GM12892 (cell line): ENCODE measurements around the gene ASIC4.

Experiments used
- DNase-seq: peaks from one replicate; pipeline ENCODE4 v3.0.0; 2011; ENCODE audit not compliant: insufficient read length
- FAIRE-seq: peaks from 2 replicates; lab custom pipeline; 2011; peaks lifted over from hg19 to GRCh38; lab: Jason Lieb, UNC
- POLR2A ChIP-seq: IDR thresholded peaks from 2 replicates; pipeline ENCODE4 v1.6.1; 2011; ENCODE audit warnings: low read depth, low read length, control low read depth
- POLR2AphosphoS5 ChIP-seq: IDR thresholded peaks from 2 replicates; pipeline ENCODE4 v1.6.1; 2011; ENCODE audit warnings: low read depth, low read length, control low read depth
- TAF1 ChIP-seq: IDR thresholded peaks from 2 replicates; pipeline ENCODE4 v1.6.1; 2011; ENCODE audit warnings: low read depth, mild to moderate bottlenecking, control low read depth, low read length, borderline replicate concordance

The ASIC4 gene

GRCh38 chr2:219510512-219511135 is 3.7 kb upstream of the ASIC4 start:
- DNase-seq: no peak
- TF ChIP-seq TAF1 (no peak), POLR2A (no peak), POLR2AphosphoS5 (no peak)
- FAIRE-seq: no peak

DNA sequence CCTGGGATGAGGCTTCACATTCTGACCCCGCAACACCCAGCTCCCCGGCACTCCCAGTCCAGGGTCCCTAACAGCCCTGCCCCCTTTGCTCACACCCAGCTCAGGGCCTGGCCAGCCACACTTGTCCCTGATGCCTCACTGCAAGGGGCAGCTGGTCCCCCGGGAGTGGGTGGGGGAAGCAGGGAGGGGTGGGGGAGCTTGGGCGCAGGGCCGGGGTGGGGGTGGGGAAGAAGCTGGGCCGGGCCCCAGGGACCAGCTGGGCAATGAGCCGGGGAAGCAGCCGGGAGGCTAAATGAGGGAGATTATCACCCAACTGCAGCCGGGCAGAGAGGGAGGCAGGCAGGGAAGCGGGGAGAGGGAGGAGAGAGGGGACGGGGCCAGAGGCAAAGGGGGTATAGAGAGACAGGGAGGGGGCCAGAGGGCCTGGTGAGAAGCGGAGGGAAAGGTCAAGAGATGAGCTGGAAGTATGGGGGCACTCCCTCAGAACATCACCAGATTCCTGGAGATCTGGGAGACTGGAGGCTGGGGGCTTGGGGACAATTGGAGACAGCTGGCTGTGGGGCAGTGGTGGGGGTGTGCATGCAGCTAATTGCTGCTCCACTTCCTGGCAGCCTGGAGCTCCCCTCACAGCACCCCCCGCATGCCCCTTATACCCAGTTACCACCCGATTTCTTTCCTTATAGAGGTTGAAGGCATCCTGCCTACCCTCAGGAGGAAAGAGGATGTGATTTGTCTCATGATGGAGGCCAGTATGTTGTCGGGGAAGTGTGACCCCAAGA is 2.5 kb upstream of the ASIC4 start:
- no peak for FAIRE-seq
- DNase-seq: no peak
- no peak for TF ChIP-seq POLR2AphosphoS5
- no peak for TF ChIP-seq POLR2A
- TF ChIP-seq TAF1: no peak

GRCh38 chr2:219512524-219513216 is 1.6 kb upstream of the ASIC4 start:
- DNase-seq (no peak), FAIRE-seq (no peak)
- TF ChIP-seq POLR2AphosphoS5 (no peak), TAF1 (no peak), POLR2A (no peak)

DNA sequence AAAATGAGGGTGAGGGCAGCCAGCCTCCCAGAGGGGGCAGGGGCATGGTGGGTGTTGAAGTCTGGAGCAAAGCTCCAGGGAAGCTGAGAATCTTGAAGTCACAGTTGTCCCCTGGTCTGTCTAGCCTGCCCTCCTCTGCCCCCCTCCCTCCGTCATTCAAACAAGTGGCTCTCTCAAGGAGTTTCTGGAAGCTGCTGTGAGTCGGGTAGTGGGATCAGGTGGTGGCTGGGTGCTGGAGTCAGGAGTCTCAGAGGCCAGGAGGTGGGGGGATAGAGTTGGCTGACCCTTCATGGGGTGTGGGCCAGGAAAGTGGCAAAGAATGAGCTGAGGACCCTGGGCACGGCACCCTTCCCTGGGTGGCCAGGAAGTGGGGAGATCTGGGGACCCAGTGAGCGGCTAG is 495 bp upstream of the ASIC4 start:
- DNase-seq (no peak), FAIRE-seq (no peak)
- TF ChIP-seq POLR2AphosphoS5: no peak
- no peak for TF ChIP-seq POLR2A
- no peak for TF ChIP-seq TAF1

DNA sequence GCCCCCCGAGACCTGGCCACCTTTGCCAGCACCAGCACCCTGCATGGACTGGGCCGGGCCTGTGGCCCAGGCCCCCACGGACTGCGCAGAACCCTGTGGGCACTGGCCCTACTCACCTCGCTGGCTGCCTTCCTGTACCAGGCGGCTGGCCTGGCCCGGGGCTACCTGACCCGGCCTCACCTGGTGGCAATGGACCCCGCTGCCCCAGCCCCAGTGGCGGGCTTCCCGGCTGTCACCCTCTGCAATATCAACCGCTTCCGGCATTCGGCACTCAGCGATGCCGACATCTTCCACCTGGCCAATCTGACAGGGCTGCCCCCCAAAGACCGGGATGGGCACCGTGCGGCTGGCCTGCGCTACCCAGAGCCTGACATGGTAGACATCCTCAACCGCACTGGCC is 554 bp downstream of the ASIC4 start:
- TF ChIP-seq POLR2AphosphoS5 (no peak), TAF1 (no peak), POLR2A (no peak)
- FAIRE-seq: no peak

GRCh38 chr2:219515874-219516629 is 1.8 kb downstream of the ASIC4 start:
- DNase-seq: no peak
- no peak for FAIRE-seq
- TF ChIP-seq POLR2AphosphoS5 (no peak), POLR2A (no peak), TAF1 (no peak)

More for the DNA sequence above, 554 bp downstream of the ASIC4 start:
- no peak for DNase-seq

DNA sequence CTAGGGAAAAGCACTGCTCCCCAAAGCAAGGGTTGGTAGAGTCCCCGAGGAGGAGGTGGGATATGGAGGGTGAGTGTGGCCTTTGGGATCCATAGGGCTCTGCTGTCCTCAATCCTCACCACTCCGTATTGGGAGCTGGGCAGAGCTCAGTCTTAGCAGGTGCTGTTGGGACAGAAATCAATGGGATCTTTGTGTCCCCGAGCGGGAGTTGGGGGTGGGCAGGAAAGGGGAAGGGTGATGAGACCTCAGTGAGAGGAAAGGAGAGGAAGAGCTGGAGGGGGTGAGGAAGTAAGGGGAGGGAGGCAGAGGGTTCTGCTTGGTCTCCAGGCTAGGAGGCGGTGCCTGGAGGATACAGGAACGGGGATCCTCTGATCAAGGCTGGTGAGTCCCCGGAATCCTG is 2.6 kb downstream of the ASIC4 start:
- TF ChIP-seq POLR2A: no peak
- TF ChIP-seq POLR2AphosphoS5: no peak
- TF ChIP-seq TAF1: no peak
- DNase-seq (no peak), FAIRE-seq (no peak)

DNA sequence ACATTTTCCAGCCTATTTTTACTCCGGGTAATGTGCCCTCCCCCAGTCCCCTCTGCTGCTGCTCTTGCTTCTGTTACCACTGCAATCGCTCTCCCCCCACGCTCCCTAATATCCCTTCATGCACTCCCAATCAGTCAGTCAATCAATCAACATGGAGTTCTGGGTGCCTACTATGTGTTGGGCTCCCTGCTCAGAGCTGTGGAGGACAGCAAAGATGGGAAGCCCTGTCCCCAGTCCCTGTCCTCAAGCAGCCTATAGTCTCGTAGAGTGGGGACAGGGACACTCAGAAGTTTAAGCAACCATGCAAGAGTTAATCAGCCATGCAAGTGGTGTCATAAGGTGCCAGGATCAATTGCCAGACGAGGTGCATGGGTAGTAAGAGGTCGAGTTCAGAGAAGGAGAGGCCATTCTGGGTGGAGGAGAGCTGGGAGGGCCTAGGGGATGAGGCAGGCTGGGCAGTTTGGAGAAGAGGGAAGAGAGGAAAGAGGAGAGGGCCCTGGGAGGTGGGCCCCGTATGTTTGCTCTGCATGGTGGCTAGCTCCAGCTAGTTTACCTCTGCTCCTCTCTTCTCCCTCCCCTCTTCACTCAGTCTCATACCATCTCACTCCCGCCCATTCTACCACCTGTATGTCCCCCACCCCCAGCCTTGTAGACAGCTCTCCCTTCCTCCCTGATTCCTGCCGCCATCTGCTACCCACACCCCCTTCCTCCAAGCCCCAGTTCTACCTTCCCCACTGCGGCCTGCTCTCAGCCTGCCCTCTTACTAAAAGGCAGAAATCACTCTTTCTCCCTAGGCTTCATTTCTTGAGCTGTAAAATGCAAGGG is 3.9 kb downstream of the ASIC4 start:
- DNase-seq: no peak
- no peak for TF ChIP-seq POLR2A
- TF ChIP-seq POLR2AphosphoS5: no peak
- TF ChIP-seq TAF1: no peak
- FAIRE-seq: no peak

- FAIRE-seq: no peak
- no peak for TF ChIP-seq TAF1
- no peak for TF ChIP-seq POLR2A
- no peak for TF ChIP-seq POLR2AphosphoS5
- DNase-seq: no peak
Measured at GRCh38 chr2:219519526-219519916, 5.2 kb downstream of the ASIC4 start.

- FAIRE-seq: no peak
- TF ChIP-seq TAF1 (no peak), POLR2AphosphoS5 (no peak), POLR2A (no peak)
- DNase-seq: no peak
Measured at GRCh38 chr2:219520079-219520478, 5.8 kb downstream of the ASIC4 start.

DNA sequence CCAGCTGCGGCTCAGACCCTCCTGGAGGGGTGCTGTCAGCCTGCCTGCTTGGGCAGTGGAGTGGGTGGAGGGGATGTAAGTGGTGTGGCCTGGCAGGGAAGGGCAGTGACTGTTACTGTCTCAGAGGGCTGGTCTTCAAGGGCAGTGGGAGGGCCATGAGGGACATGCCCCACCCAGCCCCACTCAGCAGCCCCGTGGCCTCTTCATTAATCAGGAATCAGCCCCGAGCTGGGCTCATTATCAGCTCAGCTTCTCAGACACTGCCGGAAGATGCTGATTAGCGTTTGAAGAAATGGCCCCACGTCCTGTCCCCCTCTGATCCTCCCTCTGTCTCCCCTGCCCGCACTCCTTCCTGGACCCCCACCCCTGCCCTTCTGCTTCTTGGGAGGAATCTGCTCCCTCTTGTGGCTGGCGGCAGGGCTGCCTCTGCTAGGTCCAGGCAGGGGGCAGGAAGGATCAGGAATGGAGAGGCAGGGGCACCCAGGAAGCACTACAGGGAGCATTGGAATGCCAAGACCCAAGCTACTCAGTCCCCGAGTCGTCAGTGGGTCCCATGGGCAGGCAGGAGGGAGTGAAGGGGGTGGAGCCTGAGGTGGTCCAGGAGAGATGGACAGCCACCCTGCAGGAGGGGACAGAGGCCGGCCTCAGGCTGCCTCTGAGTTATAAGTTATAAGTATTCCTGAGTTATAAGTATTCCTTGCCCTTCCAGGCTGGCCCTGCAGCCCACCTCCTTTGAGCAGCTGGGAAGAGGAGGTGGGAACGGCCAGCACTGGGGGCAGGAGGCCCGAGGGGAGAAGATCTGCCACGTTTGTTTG is 7.0 kb downstream of the ASIC4 start:
- DNase-seq: no peak
- TF ChIP-seq TAF1: no peak
- no peak for TF ChIP-seq POLR2A
- FAIRE-seq: no peak
